ENCODE results near the gene FGF3.

Gene FGF3

DNA sequence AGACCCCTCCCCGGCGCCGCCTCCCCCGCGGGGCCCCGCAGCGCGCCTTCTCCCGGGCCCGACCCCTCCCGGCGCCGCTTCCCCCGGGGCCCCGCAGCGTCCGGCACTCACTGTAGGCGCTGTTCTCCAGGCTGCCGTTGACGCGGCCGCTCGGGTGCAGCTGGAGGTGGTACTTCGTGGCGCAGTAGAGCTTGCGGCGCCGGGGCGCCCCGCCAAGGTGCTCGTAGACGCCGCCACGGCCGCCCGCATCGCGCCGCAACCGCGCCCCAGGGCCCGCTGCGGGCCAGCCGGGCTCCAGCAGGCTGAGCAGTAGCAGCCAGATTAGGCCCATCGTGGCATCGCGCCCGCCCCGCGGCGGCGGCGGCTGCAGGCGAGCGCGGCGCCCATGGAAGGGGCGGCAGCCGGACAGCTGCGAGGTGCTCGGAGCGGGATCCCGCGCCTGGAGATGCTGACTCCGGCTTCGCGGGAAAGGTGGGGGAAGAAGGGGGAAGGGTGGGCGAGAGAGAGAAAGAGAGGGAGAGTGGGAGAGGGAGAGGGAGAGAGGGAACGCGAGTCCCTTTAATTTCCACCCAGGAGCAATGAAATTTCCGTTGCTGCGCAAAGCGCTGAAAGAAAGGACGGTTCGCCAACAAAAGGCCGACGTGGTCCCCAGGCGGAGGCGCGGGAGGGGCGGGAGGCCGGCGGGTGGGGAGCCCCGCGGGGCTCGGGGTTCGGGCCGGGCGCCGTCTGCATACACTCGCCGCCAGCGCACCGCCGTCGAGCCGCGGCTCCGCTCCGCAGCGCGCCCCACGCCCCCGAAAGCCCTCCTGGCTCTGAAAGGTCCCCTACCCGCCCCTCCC, at the start of gene FGF3:
Gene FGF3, minus strand, starts transcription at position 814 of the 839 bp plus-strand sequence. Its CDS starts 483 bp downstream, at position 331.
- DNase-seq: no peak

DNA sequence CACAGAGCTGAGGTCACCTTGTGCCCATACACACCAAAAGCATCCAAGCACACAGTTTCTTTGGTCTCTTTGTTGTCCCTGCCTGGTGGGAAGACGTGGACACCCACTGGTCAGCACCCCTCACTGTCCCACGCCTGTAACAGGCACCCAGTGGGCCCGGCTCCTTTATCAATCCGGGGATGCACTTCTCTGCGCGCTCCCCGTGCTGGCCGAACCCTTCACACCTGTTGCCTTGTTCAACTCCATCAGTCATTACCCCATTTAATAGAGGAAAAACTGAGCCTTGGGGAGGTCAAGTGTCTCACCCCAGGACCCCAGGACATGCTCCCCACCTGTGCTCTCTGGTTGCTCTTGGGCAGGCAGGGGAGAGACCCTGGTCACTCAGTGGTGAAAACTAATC, 49.7 kb upstream of the FGF3 start:
- DNase-seq: no peak

DNA sequence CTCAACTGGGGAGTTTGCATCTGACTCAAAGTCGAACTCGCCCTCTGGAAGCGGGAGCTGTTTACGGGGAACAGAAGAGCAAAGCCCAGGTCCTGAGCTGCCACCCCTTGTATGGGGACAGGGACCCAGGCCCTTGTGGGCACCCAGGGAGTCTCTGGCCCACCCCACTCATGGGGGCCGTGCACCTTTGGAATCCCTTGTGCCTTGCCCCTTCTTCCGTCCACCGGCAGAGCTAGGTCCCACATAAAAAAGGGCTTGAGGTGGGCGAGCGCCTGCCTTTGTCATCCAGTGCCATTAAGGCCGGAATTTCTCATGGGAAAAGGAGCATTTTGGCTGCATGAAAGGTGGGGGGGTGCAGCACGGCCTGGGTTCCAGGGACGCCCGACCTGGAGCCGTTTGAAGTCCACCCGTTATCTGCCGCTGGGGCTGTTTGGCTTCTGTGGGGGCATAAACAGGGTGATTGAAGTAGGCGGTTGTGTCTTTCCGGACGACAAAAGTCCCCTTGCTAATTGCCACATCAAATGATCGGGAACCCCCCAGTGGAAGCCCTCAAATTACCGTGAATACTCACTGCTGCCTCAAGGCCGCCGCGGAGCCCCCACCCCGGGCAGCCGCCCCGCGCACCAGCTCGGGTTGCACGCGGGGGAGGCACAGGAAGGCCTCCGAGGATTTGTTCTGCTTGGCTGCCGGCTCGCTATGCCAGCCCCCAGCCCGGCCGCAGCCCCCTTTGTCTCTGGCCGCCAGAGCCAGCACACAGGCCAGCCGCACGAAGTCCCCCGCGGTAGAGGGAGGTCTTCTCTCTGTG, 49.0 kb upstream of the FGF3 start:
- no peak for DNase-seq

DNA sequence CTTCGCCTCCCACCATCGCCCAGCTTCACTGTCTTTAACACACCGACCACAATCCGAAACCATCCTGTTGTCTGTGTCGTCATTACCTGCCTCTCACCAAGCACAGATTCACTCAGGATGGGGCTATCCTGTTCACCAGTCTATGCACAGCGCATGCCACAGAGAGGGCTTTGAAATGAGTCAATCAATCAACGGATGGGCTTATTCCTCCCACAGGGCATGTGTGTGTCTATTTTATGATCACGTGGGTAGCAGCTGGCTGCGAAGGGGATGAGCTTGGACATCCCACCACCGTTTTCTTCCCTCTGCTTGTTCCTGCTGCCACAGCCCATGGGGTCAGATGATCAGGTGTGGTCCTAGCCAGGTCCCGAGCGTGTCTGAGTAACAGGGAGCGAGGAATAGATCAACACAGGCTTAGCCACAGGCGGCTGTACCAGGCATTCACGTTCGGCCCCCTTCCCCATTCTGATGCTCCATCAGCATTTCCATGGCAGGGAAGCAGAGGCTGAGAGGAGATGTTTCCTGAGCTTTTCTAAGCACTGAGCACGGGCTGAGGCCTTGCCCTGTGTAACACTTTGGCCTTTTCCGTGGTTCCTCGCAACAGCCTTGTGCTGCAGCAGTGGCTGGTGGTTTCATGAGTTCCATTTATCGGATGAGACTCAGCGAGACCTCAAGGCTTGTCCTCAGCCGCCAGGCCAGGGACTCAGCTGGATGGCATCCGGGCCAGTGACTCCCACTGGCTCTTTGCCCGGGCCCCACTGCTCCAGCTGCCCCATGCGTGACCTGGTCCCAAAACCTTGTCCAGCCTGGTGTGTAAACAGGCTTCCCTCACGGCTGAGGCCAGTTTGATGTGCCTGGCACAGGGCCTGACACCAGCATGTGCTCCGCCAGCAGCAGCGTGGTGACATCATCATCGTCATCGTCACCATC, 48.1 kb upstream of the FGF3 start:
- DNase-seq: no peak

DNA sequence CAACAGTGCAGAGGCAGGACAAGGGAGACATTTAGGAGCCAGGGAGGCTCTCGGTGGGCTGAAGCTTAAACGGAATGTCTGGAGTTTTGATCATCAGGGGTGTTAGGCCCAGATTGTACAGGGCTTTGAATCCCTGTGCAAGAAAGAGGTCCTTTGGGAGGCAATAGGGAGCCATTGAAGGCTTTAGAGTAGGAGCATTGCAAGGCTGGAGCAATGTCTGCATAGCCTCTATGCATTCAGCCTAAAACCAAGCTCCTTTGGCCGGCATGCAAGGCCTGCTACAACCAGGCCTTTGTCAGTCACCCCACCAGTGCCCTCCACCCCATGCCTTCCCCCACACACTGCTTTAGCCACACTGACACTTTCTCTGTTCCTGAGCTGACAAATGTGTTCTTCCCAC, 47.4 kb upstream of the FGF3 start:
- no peak for DNase-seq

DNA sequence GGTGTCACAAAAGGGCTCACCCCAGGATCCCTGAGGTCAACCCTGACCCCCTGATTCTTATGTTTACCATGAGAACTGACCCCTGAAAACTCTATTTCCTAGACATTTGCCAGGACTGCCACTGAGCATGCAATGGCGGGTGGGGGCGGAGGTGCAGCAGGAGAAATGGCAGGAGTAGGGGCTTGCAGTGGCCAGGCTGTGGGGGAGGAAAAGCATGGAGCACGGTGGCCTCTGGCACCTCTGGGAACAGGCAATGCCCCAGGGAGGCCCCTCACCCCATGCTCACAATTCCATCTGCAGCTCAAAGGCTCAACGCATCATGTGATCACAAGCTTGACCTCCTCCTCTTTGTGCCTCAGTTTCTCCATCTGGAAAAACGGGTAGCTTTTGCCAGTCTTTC, 46.5 kb upstream of the FGF3 start:
- no peak for DNase-seq

DNA sequence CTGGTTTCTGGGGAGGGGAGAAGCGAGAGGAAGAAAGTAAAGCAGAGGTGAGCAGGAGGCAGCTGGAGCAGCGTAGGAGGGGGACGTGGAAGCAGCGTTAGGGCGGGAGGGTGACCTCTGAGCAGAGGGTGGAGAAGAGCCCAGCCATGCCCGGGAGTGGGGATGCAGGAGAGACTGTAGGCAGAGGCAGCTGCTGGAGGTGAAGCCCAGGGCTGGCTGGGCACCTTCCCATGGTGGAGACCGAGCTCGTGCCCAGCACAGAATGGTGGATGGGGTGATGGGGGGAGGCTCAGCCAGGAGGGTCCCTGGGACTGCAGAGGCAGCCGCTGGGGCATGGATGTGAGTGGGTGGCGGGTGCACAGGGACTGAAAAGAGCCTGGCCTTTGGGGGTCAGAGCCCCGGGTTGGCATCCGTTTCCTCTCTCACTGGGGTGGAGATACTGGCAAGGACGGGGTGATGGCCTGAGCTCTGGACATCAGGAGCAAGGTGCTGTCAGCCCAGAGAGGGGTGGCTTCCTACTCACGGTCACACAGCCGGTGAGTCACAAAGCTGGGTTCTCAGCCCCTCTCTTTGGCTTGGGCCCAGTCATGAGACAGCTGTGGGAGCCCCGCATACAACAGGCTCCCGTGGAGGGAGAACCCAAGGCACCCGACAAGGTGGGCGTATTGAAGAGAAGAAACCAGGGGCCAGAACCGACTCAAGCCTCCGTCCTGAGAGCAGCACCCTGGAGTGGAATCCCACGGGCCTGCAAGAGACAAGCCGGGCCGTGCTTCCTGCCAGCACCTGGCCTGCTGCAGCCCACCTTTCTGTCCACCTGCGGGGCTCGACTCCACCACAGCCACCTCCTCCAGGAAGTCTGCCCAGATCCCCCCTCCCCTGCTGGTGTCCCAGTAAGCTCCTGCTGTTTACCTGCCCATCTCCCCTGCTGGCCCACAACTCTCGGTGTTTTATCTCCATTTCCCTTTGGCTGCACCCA, 45.8 kb upstream of the FGF3 start:
- DNase-seq: no peak

DNA sequence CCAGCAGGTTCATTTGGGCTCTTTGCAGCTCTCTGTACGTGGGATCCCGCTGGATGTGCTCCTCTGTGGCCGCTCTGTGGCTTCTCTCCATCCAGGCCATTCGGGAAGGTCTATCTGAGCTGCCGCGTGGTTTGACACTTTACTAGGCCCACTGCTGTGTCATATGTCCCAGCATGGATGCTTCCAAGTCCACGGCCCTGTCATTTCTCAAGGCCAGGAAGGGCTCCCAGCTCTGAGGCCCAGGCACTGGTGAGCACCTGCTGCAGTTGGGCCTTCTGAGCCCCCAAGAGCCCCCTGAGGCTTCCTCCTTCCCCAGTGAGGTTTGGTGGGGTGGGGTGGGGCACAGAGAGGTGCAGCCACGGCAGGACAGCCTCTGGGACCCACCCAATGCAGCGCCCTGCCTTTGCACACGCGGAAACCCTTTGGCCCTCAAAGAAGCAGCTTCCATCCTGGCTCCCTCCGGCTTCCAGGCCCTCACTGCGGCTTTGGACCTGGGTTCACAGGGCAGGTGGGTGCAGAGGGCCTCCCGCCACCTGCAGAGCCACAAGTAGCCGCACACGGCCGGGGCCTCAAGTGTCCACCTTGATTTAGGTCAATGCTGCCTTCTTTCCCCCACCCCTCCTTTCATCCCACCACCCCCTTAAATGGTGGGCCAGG, 44.5 kb upstream of the FGF3 start:
- DNase-seq: no peak

DNA sequence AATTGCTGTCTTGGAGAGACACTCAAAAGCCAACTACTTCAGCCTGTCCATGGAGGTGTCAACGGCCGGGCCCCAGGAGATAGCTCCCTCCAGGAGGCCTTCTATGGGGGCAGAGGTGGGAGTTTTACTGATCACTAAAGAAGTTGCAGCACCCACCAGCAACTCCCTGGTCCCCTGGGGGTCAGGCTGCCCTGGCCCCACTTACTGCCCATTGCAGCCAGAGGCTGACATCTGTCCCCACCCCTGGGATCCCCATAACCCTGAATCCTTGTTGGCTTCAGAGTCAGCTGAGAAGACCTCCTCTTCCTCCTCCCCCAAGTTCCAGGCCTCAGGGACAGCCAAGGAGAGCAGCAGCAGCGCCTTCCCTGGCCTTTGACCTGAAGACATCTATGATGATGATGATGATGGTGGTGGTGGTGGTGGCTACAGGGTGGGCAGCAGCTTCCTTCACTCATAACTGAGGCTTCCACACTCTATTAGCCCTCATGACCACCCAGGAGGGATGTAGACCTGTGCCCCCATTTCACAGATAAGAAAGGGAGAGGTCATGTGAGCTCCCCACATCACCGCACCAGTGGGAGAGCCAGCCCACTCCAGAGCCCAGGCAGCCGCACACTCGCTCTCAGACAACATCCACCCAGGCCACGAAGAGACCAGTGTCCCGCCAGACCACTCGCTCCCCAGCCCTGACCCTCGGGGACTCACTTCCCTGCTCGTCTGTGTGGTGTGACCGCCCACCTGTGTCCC, 43.8 kb upstream of the FGF3 start:
- no peak for DNase-seq

DNA sequence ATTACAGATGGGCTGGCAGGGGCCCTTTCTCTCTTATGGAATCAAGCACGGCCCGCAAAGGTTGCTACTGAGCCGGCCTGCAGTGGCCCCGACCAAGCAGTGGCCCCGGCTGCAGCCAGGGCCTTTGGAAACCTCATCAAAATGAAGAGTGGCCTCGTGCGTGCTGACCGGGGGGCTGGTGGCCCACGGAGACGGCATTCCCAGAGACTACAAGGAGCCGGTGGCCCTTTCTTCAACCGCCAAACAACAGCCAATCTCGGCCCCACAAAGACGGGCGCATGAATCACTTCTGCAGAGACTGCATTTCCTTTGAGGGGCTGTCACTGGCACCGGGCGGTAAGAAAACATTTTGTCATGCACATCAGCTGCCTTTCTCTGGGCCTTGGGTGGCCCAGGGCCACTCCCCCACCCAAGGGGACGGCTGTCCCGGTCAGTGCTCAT, 43.1 kb upstream of the FGF3 start:
- DNase-seq: no peak

DNA sequence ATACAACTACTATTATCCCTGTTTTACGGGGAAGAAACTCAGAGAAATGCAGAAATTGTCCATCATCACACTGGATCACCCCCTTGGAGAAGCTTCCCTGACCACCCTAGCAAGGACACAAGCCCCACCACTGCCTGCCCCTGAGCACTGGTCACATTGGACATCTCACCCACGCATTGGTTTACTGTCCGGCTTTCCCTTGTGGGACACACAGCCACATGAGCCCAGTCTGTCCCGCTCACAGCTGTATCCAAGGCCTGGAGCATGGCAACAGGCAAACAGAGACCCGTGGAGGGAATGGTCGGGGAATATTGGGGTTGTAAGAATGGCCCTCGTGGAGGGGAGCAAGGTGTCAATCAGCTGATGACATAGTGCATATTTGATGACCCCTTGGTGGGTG, 42.7 kb upstream of the FGF3 start:
- DNase-seq: no peak

DNA sequence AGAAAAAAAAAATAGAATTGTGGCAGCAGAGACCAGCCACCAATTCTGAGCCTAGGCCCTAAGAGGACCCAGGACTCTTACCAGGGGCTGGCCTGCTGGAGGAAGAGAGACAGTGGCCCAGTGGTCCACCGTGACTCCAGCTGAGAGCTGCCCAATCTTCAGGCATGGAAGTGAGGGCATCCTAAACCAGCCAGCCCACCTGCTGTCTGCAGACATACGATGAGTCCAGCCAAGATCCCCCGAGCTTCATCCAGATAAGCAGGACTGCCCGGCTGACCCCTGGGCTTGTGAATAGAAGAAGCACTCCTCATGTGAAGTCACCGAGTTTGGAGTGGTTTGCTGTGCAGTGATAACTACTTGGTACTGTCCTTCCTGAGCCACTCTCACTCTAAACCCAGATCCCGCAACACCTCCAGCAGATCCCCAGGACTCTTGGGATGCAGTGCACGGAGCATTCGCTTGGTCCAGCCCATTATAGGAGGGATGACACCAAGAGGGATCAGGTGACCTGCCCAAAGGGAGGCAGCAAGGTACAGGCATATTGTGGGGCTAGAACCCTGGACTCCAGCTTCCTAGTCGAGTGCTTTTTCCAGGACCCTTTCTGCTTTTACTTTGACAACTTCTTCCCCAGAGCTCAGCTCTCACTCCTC, 41.7 kb upstream of the FGF3 start:
- DNase-seq: no peak

DNA sequence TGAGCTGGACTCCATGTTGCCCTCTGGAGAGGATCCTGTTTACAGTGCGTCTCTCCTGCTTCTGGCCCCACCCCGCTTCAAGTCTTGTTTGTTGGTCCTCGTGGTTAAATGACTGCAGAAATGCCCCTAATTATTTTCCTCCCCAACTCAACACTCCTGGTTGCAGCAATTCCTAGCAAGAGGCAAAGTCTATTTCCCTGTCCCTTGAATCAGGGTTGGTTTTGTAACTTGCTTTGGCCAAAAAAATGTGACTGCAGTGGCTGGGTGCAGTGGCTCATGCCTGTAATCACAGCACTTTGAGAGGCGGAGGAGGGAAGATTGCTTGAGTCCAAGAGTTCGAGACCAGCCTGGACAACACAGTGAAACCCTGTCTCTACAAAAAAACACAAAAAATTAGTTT, 41.0 kb upstream of the FGF3 start:
- no peak for DNase-seq

DNA sequence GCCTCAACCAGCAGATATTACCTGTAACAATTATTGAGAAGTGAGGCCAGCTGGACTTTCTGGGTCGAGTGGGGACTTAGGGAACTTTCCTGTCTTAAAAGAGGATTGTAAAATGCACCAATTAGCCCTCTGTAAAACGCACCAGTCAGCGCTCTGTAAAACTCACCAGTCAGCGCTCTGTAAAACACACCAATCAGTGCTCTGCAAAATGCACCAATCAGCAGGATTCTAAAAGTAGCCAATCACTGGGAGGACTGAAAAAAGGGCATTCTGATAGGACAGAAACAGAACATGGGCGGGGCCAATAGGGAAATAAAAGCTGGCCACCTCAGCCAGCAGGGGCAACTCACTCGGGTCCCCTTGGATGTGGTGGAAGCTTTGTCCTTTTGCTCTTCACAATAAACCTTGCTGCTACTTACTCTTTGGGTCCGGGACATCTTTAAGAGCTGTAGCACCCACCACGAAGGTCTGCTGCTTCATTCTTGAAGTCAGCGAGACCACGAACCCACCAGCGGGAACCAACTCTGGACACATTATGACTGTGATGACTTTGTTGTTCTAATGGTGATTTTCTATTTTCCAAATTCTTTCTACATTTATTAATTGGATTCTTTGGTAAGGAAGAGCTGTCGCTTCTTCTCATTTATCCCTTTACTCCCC, 40.2 kb upstream of the FGF3 start:
- DNase-seq: no peak

DNA sequence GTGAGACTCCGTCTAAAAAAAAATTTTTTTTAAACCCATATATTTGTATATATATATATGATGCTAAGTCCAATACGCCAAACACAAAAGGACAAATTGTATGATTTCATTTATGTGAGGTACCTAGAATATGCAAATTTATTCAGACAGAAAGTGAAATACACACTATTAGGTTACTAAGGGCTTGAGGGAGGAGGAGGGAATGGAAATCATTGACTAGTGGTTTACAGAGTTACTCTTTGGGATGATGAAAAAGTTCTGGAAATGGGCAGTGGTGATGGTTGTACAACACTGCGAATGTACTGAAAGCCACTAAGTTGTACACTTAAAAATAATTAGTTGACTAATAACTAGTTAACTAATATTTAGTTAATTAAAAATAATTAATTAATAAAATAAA, 36.2 kb upstream of the FGF3 start:
- no peak for DNase-seq

DNA sequence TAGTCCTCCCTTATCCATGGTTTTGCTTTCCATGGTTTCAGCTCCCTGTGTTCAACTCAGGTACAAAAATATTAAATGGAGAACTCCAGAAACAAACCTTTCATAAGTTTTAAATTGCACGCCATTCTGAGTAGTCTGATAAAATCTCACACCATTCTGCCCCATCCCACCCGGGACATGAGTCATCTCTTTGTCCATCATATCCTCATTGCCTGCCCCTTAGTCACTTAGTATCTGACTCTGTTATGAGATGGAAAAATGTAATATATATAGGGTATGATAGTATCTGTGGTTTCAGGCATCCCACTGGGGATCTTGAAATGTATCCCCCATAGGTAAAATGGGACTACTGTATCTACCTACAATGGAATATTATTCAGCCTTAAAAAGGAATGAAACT, 35.5 kb upstream of the FGF3 start:
- DNase-seq: no peak

DNA sequence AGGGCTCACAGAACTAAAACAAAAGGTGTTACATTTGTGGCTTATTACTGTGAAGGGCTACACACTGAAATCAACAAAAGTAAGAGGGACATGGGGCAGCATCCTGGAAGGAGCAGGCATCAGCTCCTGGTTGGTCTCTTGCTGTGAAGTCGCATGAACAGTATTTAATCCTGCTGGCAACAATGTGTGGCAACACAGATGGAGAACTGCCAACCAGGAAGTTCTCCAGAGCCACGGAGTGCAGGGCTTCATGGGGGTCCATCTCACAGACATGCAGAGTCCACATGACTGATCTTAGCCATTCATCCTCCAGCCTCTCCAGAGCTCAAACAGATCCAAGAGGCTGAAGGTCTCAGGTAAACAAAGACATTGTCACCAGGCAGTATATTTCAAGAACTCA, 32.8 kb upstream of the FGF3 start:
- no peak for DNase-seq

DNA sequence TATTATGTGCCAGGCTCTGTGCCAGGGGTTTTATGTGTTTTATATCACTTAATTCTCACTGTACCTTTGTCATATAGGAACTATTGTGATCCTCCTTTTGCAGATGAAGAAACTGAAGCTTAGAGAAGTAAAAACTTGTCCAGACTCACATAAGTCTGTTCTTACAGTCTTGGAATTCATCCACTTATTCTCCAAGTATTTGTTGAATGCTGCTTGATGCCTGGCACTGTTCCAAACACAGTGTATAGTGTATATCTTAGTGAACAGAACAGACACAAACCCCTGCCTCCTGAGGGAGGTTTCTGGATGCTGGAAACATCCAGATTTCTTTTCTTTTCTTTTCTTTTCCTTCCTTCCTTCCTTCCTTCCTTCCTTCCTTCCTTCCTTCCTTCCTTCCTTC, 29.0 kb upstream of the FGF3 start:
- no peak for DNase-seq

DNA sequence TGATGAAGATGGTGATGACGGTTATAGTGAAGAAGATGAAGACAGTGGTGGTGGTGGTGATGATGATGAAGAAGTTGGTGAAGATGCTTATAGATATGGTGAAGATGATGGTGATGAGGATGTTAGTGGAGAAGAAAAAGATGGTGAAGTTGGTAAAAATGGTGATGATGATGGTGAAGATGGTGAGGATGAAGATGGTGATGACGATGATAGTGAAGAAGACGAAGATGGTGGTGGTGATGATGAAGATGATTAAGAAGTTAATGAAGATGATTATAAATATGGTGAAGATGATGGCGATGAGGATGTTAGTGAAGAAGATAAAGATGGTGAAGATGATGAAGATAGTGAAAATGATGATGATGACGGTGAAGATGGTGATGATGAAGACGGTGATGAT, 25.2 kb upstream of the FGF3 start:
- no peak for DNase-seq

DNA sequence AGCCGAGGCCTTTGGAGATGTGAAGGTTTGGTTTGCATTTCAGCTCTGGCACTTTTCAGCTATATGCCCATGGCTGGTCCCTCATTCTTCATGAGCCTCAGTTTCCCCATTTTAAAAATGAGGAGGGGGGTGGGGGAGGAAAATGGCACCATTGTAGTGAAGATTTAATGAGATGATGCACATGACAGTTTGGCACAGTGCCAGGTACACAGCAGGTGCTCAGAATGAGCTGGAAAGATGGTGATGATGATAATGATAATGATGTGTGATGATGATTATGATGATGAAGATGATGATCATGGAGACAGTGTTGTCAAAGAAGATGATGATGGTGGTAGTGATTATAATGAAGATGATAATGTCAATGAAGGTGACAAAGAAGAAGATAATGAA, 24.3 kb upstream of the FGF3 start:
- no peak for DNase-seq
